ENCODE measurements around the gene ZNF358. TPM values are rescaled to one million over a fixed set of nuclear protein-coding genes. Genes with fewer than 3 reads are reported as not detected.

ZNF358 gene
- total RNA-seq, 1 donor from 2014 or later: 56.9 TPM

DNA sequence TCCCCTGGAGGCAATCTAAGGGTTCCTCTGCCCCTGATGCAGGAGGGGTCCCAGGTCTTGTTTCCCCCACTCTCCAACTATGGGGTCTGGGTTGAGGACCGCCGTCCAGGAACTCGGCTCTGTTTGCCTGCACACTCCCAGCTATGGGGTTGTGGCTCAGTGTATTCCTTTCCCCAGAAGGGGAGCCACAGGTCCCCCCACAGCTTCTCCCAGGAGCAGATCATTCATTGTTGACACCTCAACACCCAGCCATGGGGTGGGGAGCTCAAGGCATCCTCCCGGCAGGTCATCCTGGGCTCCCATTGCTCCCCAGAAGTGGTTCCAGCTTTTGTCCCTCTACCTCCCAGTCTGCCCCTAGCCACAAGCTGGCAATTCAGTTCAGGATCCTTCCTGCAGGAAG, 975 bp downstream of the ZNF358 start:
- peak overlapping the region; percentile 89 for H3K27ac ChIP-seq
- H3K4me1 ChIP-seq: peaks cover 21% of the 10 kb centered on the region
- no peak for DNase-seq

GRCh38 chr19:7519361-7520130, 3.6 kb downstream of the ZNF358 start:
- Histone ChIP-seq H3K36me3 (no peaks in the 10 kb centered on the region), H3K27ac (no peak overlapping the region), H3K9me3 (no peaks in the 10 kb centered on the region), H3K4me3 (no peak overlapping the region), H3K4me1 (peaks cover 35% of the 10 kb centered on the region), H3K27me3 (no peaks in the 10 kb centered on the region)
- intact Hi-C loops (cut with DNase I): no loop called here
- TF ChIP-seq CTCF (IDR thresholded peaks at IDR 0.05): no peak
- no peak for DNase-seq
- ATAC-seq: no peak

More for the DNA sequence above, 975 bp downstream of the ZNF358 start:
- intact Hi-C loops (cut with DNase I): no loop called here
- Histone ChIP-seq H3K4me3 (peak overlapping the region; percentile 82), H3K9me3 (no peaks in the 10 kb centered on the region), H3K36me3 (no peaks in the 10 kb centered on the region), H3K27me3 (no peaks in the 10 kb centered on the region)
- no peak for TF ChIP-seq CTCF (IDR thresholded peaks at IDR 0.05)
- ATAC-seq: no peak

GRCh38 chr19:7520131-7521051, 4.5 kb downstream of the ZNF358 start:
- ATAC-seq: no peak
- intact Hi-C loops (cut with DNase I): no loop called here
- no peak for DNase-seq
- Histone ChIP-seq H3K9me3 (no peaks in the 10 kb centered on the region), H3K27me3 (no peaks in the 10 kb centered on the region), H3K4me1 (peaks cover 34% of the 10 kb centered on the region), H3K27ac (no peak overlapping the region), H3K36me3 (peaks cover 5% of the 10 kb centered on the region), H3K4me3 (no peak overlapping the region)
- no peak for TF ChIP-seq CTCF (IDR thresholded peaks at IDR 0.05)

DNA sequence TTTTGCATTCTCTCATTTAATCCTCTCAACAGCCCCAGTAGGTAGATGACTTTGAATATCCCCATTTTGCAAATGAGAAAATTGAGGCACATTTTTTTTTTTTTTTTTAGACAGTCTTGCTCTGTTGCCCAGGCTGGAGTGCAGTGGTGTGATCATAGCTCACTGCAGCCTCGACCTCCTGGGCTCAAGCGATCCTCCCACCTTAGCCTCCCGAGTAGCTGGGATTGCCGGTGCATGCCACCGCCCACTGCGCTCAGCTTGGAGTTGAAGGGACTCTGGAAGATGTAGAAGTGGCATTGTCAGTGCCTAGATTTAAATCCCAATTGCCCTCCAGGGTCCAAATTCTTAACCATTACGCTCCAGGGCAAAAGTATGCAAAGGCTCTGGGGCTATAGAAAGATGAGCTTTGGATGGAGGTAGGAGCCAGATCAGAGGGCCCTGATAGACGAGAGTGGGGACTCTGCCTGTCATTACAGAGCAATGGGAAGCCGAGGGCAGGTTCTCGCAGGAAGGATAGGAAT, 5.7 kb downstream of the ZNF358 start:
- Histone ChIP-seq H3K9me3 (no peaks in the 10 kb centered on the region), H3K27ac (peak overlapping the region; percentile 66), H3K27me3 (no peaks in the 10 kb centered on the region), H3K36me3 (peaks cover 16% of the 10 kb centered on the region), H3K4me3 (peak overlapping the region; percentile 92), H3K4me1 (peaks cover 30% of the 10 kb centered on the region)
- intact Hi-C loops (cut with DNase I): no loop called here
- no peak for ATAC-seq
- no peak for DNase-seq
- no peak for TF ChIP-seq CTCF (IDR thresholded peaks at IDR 0.05)

DNA sequence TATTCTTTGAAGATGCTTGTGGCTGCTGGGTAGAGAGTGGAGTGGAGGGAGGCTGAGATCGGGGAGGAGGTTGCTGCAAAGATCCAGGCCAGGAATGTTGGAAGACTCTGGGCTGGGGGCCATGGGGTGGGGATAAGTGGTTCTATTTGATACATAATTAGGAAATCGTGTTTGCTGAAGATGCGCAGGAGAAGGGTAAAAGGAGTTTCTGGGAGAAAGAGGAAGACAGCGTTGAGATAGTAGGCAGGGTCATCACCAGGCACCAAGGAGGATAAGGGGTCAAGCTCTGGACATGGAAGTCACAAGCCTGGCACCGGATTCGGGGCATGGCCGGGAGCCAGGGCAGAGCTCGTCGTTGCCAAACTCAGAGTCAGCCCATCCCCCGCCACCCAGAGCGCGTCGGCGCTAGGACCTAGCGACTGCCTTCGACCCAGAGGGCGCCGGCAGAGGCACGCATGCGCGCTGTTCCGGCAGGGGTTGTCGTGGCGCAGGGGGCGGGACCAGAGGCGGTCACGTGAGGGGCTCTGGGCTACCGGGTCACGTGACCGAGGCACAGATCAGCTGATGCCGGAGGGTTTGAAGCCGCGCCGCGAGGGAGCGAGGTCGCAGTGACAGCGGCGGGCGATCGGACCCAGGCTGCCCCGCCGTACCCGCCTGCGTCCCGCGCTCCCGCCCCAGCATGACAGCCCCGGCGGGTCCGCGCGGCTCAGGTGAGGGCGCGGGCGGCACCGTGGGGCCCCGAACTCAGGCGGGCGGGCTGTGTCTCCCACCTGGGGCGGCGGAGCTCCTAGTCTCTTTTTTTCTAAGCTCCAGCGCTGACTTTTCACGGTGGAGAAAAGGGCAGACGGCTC, 6.4 kb downstream of the ZNF358 start, which contains the start of gene MCOLN1:
Gene MCOLN1, plus strand, starts transcription at position 553 of the 851 bp plus-strand sequence. Its CDS starts 127 bp downstream, at position 680.
- Histone ChIP-seq H3K27ac (peak within 1 kb of the TSS; percentile 68), H3K9me3 (no peaks in the 10 kb centered on the region), H3K27me3 (no peaks in the 10 kb centered on the region), H3K4me3 (peak within 1 kb of the TSS; percentile 92), H3K36me3 (peaks cover 23% of the 10 kb centered on the region), H3K4me1 (peaks cover 23% of the 10 kb centered on the region)
- ATAC-seq: peak; percentile 96
- TF ChIP-seq CTCF (IDR thresholded peaks at IDR 0.05): no peak
- intact Hi-C loops (cut with DNase I): no loop called here
- DNase-seq: peak; percentile 100
